Measurements from ENCODE around the gene OR10AD1.

The OR10AD1 gene

GRCh38 chr12:48199774-48200221, 3.3 kb downstream of the OR10AD1 start:
- peaks cover 10 to 17% of the 10 kb centered on the region in 2 donors for H3K9me3 Mint-ChIP-seq
- H3K27me3 Mint-ChIP-seq = peaks cover 4 to 10% of the 10 kb centered on the region in 2 donors
- peaks cover 16 to 26% of the 10 kb centered on the region in 2 donors for H3K4me1 Mint-ChIP-seq
- DNase-seq (no peak), ATAC-seq (replicated peaks) (no peak)
- no peak overlapping the region for H3K27ac Mint-ChIP-seq
- H3K4me3 Mint-ChIP-seq = peak overlapping the region; percentile 86 to 93
- H3K36me3 Mint-ChIP-seq = peaks cover 14 to 36% of the 10 kb centered on the region in 2 donors

- DNase-seq (no peak), ATAC-seq (replicated peaks) (no peak)
- Mint-ChIP-seq H3K4me3 (peak overlapping the region; percentile 86 to 93), H3K27ac (peak overlapping the region; percentile 99), H3K4me1 (peaks cover 16 to 26% of the 10 kb centered on the region in 2 donors), H3K36me3 (peaks cover 10 to 30% of the 10 kb centered on the region in 2 donors), H3K27me3 (peaks cover 11 to 18% of the 10 kb centered on the region in 2 donors), H3K9me3 (peaks cover 7 to 12% of the 10 kb centered on the region in 2 donors)
These were observed 4.1 kb downstream of the OR10AD1 start for GRCh38 chr12:48198985-48199384.

GRCh38 chr12:48198672-48198971, 4.5 kb downstream of the OR10AD1 start:
- peak overlapping the region; percentile 99 for H3K27ac Mint-ChIP-seq
- ATAC-seq (replicated peaks) (peak; percentile 39 to 41), DNase-seq (no peak)
- peak overlapping the region; percentile 86 to 93 for H3K4me3 Mint-ChIP-seq
- peaks cover 10 to 26% of the 10 kb centered on the region in 2 donors for H3K36me3 Mint-ChIP-seq
- peaks cover 7 to 12% of the 10 kb centered on the region in 2 donors for H3K9me3 Mint-ChIP-seq
- peaks cover 14 to 22% of the 10 kb centered on the region in 2 donors for H3K27me3 Mint-ChIP-seq
- peaks cover 18 to 29% of the 10 kb centered on the region in 2 donors for H3K4me1 Mint-ChIP-seq

- peak overlapping the region; percentile 99 for H3K27ac Mint-ChIP-seq
- peaks cover 10 to 26% of the 10 kb centered on the region in 2 donors for H3K36me3 Mint-ChIP-seq
- peaks cover 19 to 31% of the 10 kb centered on the region in 2 donors for H3K4me1 Mint-ChIP-seq
- ATAC-seq (replicated peaks) (peak; percentile 99 to 100), DNase-seq (peak; percentile 94)
- peaks cover 7 to 12% of the 10 kb centered on the region in 2 donors for H3K9me3 Mint-ChIP-seq
- H3K4me3 Mint-ChIP-seq = peak overlapping the region; percentile 86 to 93
- peaks cover 17 to 26% of the 10 kb centered on the region in 2 donors for H3K27me3 Mint-ChIP-seq
These were observed 5.0 kb downstream of the OR10AD1 start for GRCh38 chr12:48197971-48198671.

DNA sequence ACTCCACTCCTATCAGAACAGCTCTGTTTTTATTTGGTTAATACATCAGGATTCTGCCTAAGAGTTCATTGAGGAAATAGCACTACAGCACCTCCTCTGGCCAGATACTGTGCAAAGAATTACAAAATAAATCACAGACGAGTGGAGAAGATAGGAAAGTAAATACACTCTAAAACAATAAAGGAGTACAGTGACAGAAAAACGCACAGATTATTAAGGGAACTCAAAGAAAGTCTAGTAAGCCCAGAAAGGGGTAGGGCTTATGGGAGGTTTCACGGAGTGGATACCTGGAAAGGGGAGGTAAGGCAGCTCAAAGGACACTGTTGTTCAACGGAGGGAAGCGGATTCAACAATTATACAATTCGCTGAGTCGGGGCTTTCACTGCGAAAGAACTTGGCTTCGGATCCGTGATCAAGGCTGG, 5.5 kb downstream of the OR10AD1 start:
- H3K9me3 Mint-ChIP-seq = peaks cover 2 to 8% of the 10 kb centered on the region in 2 donors
- peak overlapping the region; percentile 86 to 93 for H3K4me3 Mint-ChIP-seq
- DNase-seq = no peak
- H3K27me3 Mint-ChIP-seq = peaks cover 17 to 26% of the 10 kb centered on the region in 2 donors
- peaks cover 19 to 31% of the 10 kb centered on the region in 2 donors for H3K4me1 Mint-ChIP-seq
- ATAC-seq (replicated peaks) = peak; percentile 42 to 44
- peak overlapping the region; percentile 99 for H3K27ac Mint-ChIP-seq
- peaks cover 7 to 20% of the 10 kb centered on the region in 2 donors for H3K36me3 Mint-ChIP-seq

- H3K27ac Mint-ChIP-seq = no peak overlapping the region
- H3K36me3 Mint-ChIP-seq = no peaks in the 10 kb centered on the region
- no peak overlapping the region for H3K4me3 Mint-ChIP-seq
- H3K4me1 Mint-ChIP-seq = peaks cover 11 to 20% of the 10 kb centered on the region in 2 donors
- peaks cover 23 to 38% of the 10 kb centered on the region in 2 donors for H3K27me3 Mint-ChIP-seq
- no peak for ATAC-seq (replicated peaks)
- DNase-seq = no peak
- H3K9me3 Mint-ChIP-seq = no peaks in the 10 kb centered on the region
These were observed 8.3 kb downstream of the OR10AD1 start for GRCh38 chr12:48194799-48195201.

- ATAC-seq (replicated peaks) = no peak
- H3K27ac Mint-ChIP-seq = no peak overlapping the region
These were observed 9.5 kb downstream of the OR10AD1 start for GRCh38 chr12:48193623-48194022.

GRCh38 chr12:48192861-48193260, 10.2 kb downstream of the OR10AD1 start:
- H3K4me3 Mint-ChIP-seq = no peak overlapping the region
- H3K36me3 Mint-ChIP-seq = no peaks in the 10 kb centered on the region
- H3K9me3 Mint-ChIP-seq = no peaks in the 10 kb centered on the region
- H3K4me1 Mint-ChIP-seq = peaks cover 6 to 11% of the 10 kb centered on the region in 2 donors
- H3K27ac Mint-ChIP-seq = no peak overlapping the region
- H3K27me3 Mint-ChIP-seq = peaks cover 23 to 38% of the 10 kb centered on the region in 2 donors
- ATAC-seq (replicated peaks) (no peak), DNase-seq (no peak)

More at GRCh38 chr12:48193623-48194022, 9.5 kb downstream of the OR10AD1 start:
- Mint-ChIP-seq H3K27me3 (peaks cover 23 to 38% of the 10 kb centered on the region in 2 donors), H3K4me3 (no peak overlapping the region), H3K4me1 (peaks cover 6 to 11% of the 10 kb centered on the region in 2 donors), H3K9me3 (no peaks in the 10 kb centered on the region), H3K36me3 (no peaks in the 10 kb centered on the region)
- no peak for DNase-seq

DNA sequence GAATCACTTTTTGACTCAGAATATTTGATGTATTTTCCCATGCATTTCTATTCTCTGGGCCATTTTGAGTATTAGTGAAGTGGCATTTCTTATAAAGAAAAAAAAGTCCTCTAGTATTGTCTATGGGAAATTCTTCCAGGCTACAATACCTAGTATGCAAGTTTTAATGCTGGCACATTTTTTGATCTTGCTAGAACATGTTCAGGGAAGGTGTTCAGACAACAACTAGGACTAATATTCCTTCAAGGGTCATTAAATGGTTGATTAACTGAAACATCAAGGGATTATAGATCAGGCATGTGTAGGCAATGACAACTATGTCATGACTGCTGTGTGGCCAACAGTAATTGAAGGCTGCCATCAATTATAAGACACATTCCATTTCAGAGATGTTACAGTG, 12.0 kb downstream of the OR10AD1 start:
- Mint-ChIP-seq H3K36me3 (peaks cover 0 to 3% of the 10 kb centered on the region in 2 donors), H3K9me3 (no peaks in the 10 kb centered on the region), H3K4me1 (peaks cover 8 to 10% of the 10 kb centered on the region in 2 donors), H3K4me3 (no peak overlapping the region), H3K27ac (no peak overlapping the region), H3K27me3 (peaks cover 28 to 43% of the 10 kb centered on the region in 2 donors)
- ATAC-seq (replicated peaks) (no peak), DNase-seq (no peak)

GRCh38 chr12:48189331-48190125, 13.6 kb downstream of the OR10AD1 start:
- H3K27me3 Mint-ChIP-seq = peaks cover 29 to 41% of the 10 kb centered on the region in 2 donors
- H3K9me3 Mint-ChIP-seq = no peaks in the 10 kb centered on the region
- H3K36me3 Mint-ChIP-seq = peaks cover 0 to 3% of the 10 kb centered on the region in 2 donors

DNA sequence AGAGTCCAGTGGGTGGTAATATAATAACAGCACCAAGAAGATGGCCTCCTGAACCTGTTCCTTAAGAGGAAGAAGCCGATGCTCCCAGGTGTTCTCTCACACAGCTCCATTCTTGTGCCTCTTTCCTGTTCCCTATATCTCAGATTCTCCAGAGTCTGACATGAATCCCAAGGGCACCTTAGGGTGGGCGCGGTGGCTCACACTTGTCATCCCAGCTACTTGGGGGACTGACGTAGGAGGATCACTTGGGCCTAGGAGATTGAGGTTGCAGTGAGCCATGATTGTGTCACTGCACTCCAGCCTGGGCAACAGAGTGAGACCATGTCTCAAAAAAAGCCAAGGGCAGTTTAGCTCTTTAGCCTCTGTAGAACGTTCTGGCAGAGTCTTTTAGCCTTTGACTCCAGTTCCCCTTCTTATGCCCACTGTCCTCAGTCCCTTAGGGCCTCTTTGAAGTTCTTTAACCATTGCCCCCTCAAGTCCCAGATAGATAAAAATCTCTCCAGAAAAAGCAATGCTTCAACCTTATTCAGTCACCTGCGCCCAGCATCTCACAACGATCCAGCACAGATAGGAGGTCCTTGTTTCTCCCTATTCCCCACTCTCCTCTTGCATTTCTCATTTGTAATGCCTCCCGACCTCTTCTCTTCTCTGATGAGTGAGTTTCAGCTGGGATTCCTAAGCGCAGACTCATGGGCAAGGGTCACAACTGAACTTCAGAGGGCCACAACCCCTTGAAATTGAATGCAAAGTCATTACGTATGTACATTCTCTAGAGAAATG, 15.0 kb downstream of the OR10AD1 start:
- no peaks in the 10 kb centered on the region for H3K9me3 Mint-ChIP-seq
- peaks cover 24 to 34% of the 10 kb centered on the region in 2 donors for H3K27me3 Mint-ChIP-seq
- no peak overlapping the region for H3K4me3 Mint-ChIP-seq
- DNase-seq (no peak), ATAC-seq (replicated peaks) (no peak)
- no peak overlapping the region for H3K27ac Mint-ChIP-seq
- H3K36me3 Mint-ChIP-seq = peaks cover 0 to 3% of the 10 kb centered on the region in 2 donors
- peaks cover 24 to 26% of the 10 kb centered on the region in 2 donors for H3K4me1 Mint-ChIP-seq

More at GRCh38 chr12:48189331-48190125, 13.6 kb downstream of the OR10AD1 start:
- no peak overlapping the region for H3K4me3 Mint-ChIP-seq
- peaks cover 21 to 26% of the 10 kb centered on the region in 2 donors for H3K4me1 Mint-ChIP-seq
- ATAC-seq (replicated peaks) (peak; percentile 62 to 76), DNase-seq (peak; percentile 45)
- no peak overlapping the region for H3K27ac Mint-ChIP-seq

GRCh38 chr12:48185181-48185919, 17.7 kb downstream of the OR10AD1 start:
- H3K4me3 Mint-ChIP-seq = peak overlapping the region in 1 of 2 donors; percentile 44
- no peaks in the 10 kb centered on the region for H3K9me3 Mint-ChIP-seq
- H3K27me3 Mint-ChIP-seq = peaks cover 27 to 36% of the 10 kb centered on the region in 2 donors
- H3K36me3 Mint-ChIP-seq = peaks cover 0 to 3% of the 10 kb centered on the region in 2 donors
- ATAC-seq (replicated peaks) (peak in 1 of 2 donors; percentile 30), DNase-seq (no peak)
- H3K4me1 Mint-ChIP-seq = peaks cover 30 to 33% of the 10 kb centered on the region in 2 donors
- H3K27ac Mint-ChIP-seq = peak overlapping the region; percentile 33

DNA sequence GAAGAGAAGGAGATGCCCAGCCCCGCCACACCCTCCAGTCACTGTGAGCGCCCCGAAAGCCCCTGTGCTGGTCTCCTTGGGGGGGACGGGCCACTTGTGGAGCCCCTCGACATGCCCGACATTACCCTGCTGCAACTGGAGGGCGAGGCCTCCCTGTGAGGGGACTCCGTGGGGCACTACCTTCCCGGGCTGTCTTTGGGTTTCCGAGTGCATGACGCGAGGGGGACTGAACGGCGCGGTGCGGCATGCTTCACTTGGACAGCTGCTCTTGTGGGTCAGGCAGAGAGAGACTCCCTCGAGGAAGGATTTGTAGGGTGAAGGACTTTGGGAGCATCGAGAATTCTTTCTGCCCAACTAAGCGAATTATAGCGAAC, 18.6 kb downstream of the OR10AD1 start:
- Mint-ChIP-seq H3K27ac (no peak overlapping the region), H3K4me3 (peak overlapping the region; percentile 95 to 96), H3K9me3 (no peaks in the 10 kb centered on the region), H3K36me3 (peaks cover 0 to 3% of the 10 kb centered on the region in 2 donors), H3K27me3 (peaks cover 27 to 40% of the 10 kb centered on the region in 2 donors), H3K4me1 (peaks cover 30 to 33% of the 10 kb centered on the region in 2 donors)
- DNase-seq (no peak), ATAC-seq (replicated peaks) (no peak)

Measured in stimulated activated naive B cell treated with anti-CD40 and anti-IgM and Interleukin-4, amounts not matched to agents 10 μg/mL and 1 μg/mL and 100 μg/mL, for 72 hours (primary cell).